H1 (cell line): ENCODE measurements around the gene SPACA9. TPM values are rescaled to one million over a fixed set of nuclear protein-coding genes. Genes with fewer than 3 reads are reported as not detected.

Source experiments
- CBX8 ChIP-seq: fragments of 300-800, 300-1000 bp; sonication (generic); IDR thresholded peaks from 2 replicates; pipeline ENCODE4 v1.7.1; 2016; ENCODE audit warnings: low read depth, low read length, borderline replicate concordance
- CEBPB ChIP-seq: IDR thresholded peaks from 2 replicates; pipeline ENCODE4 v1.6.1; 2012; ENCODE audit warnings: low read depth, low read length
- CHD7 ChIP-seq: fragments of 300-600 bp; sonication (generic); IDR thresholded peaks from 2 replicates; pipeline ENCODE4 v1.7.1; 2012; ENCODE audit warnings: low read length, moderate library complexity, mild to moderate bottlenecking, inconsistent platforms; ENCODE audit not compliant: insufficient replicate concordance
- E2F6 ChIP-seq: IDR thresholded peaks from 2 replicates; pipeline ENCODE4 v1.6.1; 2012; ENCODE audit warnings: inconsistent platforms
- EZH2 ChIP-seq: fragments of 200-600 bp; sonication (generic); IDR thresholded peaks from 2 replicates; pipeline ENCODE4 v1.7.1; 2012; ENCODE audit warnings: low read depth, mild to moderate bottlenecking, moderate library complexity, low read length, inconsistent platforms; ENCODE audit not compliant: severe bottlenecking
- GABPA ChIP-seq: IDR thresholded peaks from 2 replicates; pipeline ENCODE4 v1.6.1; 2011; ENCODE audit warnings: mild to moderate bottlenecking, low read length, moderate library complexity, borderline replicate concordance; ENCODE audit not compliant: insufficient read depth
- MAX ChIP-seq: IDR thresholded peaks from 2 replicates; pipeline ENCODE4 v1.6.1; 2012; ENCODE audit warnings: inconsistent platforms
- POLR2A ChIP-seq, 2 experiments: IDR thresholded peaks; 1 replicate in 1 of 2; 2 replicates in 1 of 2; pipeline ENCODE4 v1.6.1; 2011; ENCODE audit warnings: low read depth in 2 of 2, low read length in 2 of 2, mild to moderate bottlenecking in 2 of 2; ENCODE audit errors: control extremely low read depth in 1 of 2
- TBP ChIP-seq: IDR thresholded peaks from 2 replicates; pipeline ENCODE4 v1.6.1; 2011; ENCODE audit warnings: low read depth, low read length, improper control_type of control experiment
- polyA plus RNA-seq, 7 experiments: library from polyadenylated mRNA; depleted of rRNA in 3 of 7; stranded (reverse) in 5 of 7; unstranded in 2 of 7; fragments of >200 nt in 5 of 7; fragments of 200-250 nt in 2 of 7; gene quantifications; 1 replicate in 5 of 7; 2 replicates in 1 of 7; 4 replicates in 1 of 7; pipeline versions ENCODE4 v1.2.1 to v1.2.3, GENCODE V29; 2011 to 2013; ENCODE audit warnings: missing spikeins in 2 of 7, mixed read lengths in 2 of 7
- total RNA-seq: library from RNA; stranded (reverse); fragmentation: NEBNext Ultra II Directional; extraction: Animal tissue kit (Norgen Biotek cat#: 25700); gene quantifications from 2 replicates; pipeline ENCODE4 v1.2.1, GENCODE V29; 2021

The SPACA9 gene
- total and polyA plus RNA-seq, 2 of the 8 experiments (the other 6 are each of a cell fraction or from before 2014, with no cell fraction given): 0.63 to 1.3 TPM

DNA sequence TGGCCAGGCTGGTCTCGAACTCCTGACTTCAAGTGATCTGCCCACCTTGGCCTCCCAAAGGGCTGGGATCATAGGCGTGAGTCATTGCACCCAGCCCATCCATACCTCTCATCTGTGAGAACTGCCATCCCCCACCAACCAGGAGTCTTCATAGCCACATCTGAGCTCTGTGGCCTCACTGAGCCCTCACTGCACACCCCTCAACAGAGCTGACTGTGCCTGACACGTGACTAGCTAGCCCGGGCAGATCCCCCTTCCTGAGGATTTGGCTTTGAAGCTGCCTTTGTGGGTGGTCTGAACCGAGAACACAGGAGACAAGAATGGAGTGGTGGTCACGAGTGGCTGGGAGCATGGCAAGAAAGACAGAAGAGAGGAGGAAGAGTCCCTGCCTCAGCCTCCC lies 16.2 kb upstream of the SPACA9 start (continued):
- TF ChIP-seq CHD7 (no peak), MAX (no peak), CBX8 (no peak), TBP (no peak), EZH2 (no peak), POLR2A (IDR thresholded peaks at IDR 0.05; ENCODE audit: control extremely low read depth in 1 of 2, low read depth in 2 of 2, low read length in 2 of 2) (no peak), GABPA (no peak), CEBPB (no peak), E2F6 (no peak)
